CD8-positive, alpha-beta memory T cell (primary cell): ENCODE measurements around the gene HERC2. TPM values are rescaled to one million over a fixed set of nuclear protein-coding genes. Genes with fewer than 3 reads are reported as not detected.

Experiments used
- CTCF ChIA-PET: fragments of 350-600 bp; sonication (Branson Sonifier 250); formaldehyde crosslinking; loops from one replicate; lab custom pipeline; 2021; ENCODE audit warnings: antibody characterized with exemption; lab: Charles Lee
- POLR2A ChIA-PET: fragments of 350-600 bp; sonication (Branson Sonifier 250); formaldehyde crosslinking; loops from one replicate; lab custom pipeline; 2021; ENCODE audit warnings: antibody characterized with exemption; lab: Charles Lee
- DNase-seq, 5 donors: peaks; one replicate each; pipeline versions ENCODE4 v3.0.0 to v3.0.0-alpha.2; 2020 to 2022; ENCODE audit warnings: mixed read lengths in 1 of 5
- H3K27ac ChIP-seq: one replicate; pipeline ENCODE4 v1.7.0; 2013; ENCODE audit warnings: low read depth, mild to moderate bottlenecking, low read length, moderate library complexity
- H3K27me3 ChIP-seq: 2 replicates; pipeline ENCODE4 v1.7.0; 2013; ENCODE audit warnings: low read length, mild to moderate bottlenecking; ENCODE audit not compliant: insufficient read depth, poor library complexity, severe bottlenecking
- H3K36me3 ChIP-seq: 2 replicates; pipeline ENCODE4 v1.7.0; 2013; ENCODE audit warnings: mild to moderate bottlenecking, low read length, moderate library complexity; ENCODE audit not compliant: insufficient read depth
- H3K4me1 ChIP-seq: 2 replicates; pipeline ENCODE4 v1.7.0; 2013; ENCODE audit warnings: mild to moderate bottlenecking, low read length, moderate library complexity; ENCODE audit not compliant: insufficient read depth
- H3K4me3 ChIP-seq: 2 replicates; pipeline ENCODE4 v1.7.0; 2013; ENCODE audit warnings: mild to moderate bottlenecking, low read length
- H3K9me3 ChIP-seq: 2 replicates; pipeline ENCODE4 v1.7.0; 2013; ENCODE audit warnings: mild to moderate bottlenecking, low read length
- H3K27ac Mint-ChIP-seq, 8 donors: one replicate each; pipeline ENCODE4 v1.8.0; 2020 to 2021; ENCODE audit warnings: mixed read lengths in 8 of 8, mild to moderate bottlenecking in 6 of 8, inconsistent platforms in 3 of 8, moderate library complexity in 3 of 8
- H3K27me3 Mint-ChIP-seq, 2 donors: one replicate each; pipeline ENCODE4 v1.8.0; 2020 to 2021; ENCODE audit warnings: mixed read lengths in 2 of 2, mild to moderate bottlenecking in 1 of 2, moderate library complexity in 1 of 2
- H3K36me3 Mint-ChIP-seq, 3 donors: one replicate each; pipeline ENCODE4 v1.8.0; 2020 to 2021; ENCODE audit warnings: mixed read lengths in 3 of 3, inconsistent platforms in 1 of 3, mild to moderate bottlenecking in 1 of 3
- H3K4me1 Mint-ChIP-seq, 3 donors: one replicate each; pipeline ENCODE4 v1.8.0; 2020 to 2021; ENCODE audit warnings: mixed read lengths in 3 of 3, inconsistent platforms in 1 of 3, mild to moderate bottlenecking in 1 of 3
- H3K4me3 Mint-ChIP-seq, 7 donors: one replicate each; pipeline ENCODE4 v1.8.0; 2020 to 2021; ENCODE audit warnings: mixed read lengths in 7 of 7, mild to moderate bottlenecking in 6 of 7, moderate library complexity in 4 of 7, inconsistent platforms in 2 of 7
- H3K9me3 Mint-ChIP-seq, 5 donors: one replicate each; pipeline ENCODE4 v1.8.0; 2020 to 2022; ENCODE audit warnings: mixed read lengths in 5 of 5, mild to moderate bottlenecking in 3 of 5, moderate library complexity in 2 of 5, inconsistent platforms in 1 of 5
- polyA plus RNA-seq: library from polyadenylated mRNA; unstranded; fragments of 300-500 nt; fragmentation: Illumina TruSeq; gene quantifications from one replicate; pipeline ENCODE4 v1.2.3, GENCODE V29; 2021
- total RNA-seq, 2 experiments: library from RNA; stranded (reverse); gene quantifications; one replicate each; pipeline ENCODE4 v1.2.3, GENCODE V29; 2021

The HERC2 gene
- total and polyA plus RNA-seq, 3 experiments from 2014 or later: 10.1 to 37.3 (median 31.0) TPM

GRCh38 chr15:28097656-28098359 is 224.2 kb downstream of the HERC2 start:
- ChIA-PET CTCF (interaction anchor here (1.4 kb wide), 1 partner anchor 25 kb away, joined by 3 read pairs; no protein-coding TSS in a partner anchor), POLR2A (interaction anchor here (0.5 kb wide), 1 partner anchor 17 kb away, joined by 3 read pairs; no protein-coding TSS in a partner anchor)
- Mint-ChIP-seq H3K4me1 (peaks cover 33 to 50% (median 36%) of the 10 kb centered on the region in 3 donors), H3K4me3 (peak overlapping the region; percentile 35 to 80 (median 75)), H3K36me3 (peaks cover 0 to 3% (median 0%) of the 10 kb centered on the region in 3 donors), H3K9me3 (peaks cover 0 to 4% (median 2%) of the 10 kb centered on the region in 5 donors), H3K27ac (peak overlapping the region in 1 of 8 donors; percentile 23), H3K27me3 (peaks cover 52 to 60% of the 10 kb centered on the region in 2 donors)
- no peak overlapping the region for H3K27ac ChIP-seq
- H3K4me3 ChIP-seq: no peak overlapping the region
- no peaks in the 10 kb centered on the region for H3K9me3 ChIP-seq
- H3K27me3 ChIP-seq: peaks cover 50% of the 10 kb centered on the region
- peaks cover 32% of the 10 kb centered on the region for H3K4me1 ChIP-seq
- H3K36me3 ChIP-seq: no peaks in the 10 kb centered on the region
- no peak for DNase-seq

GRCh38 chr15:28096670-28097431 is 225.1 kb downstream of the HERC2 start:
- H3K4me1 Mint-ChIP-seq: peaks cover 36 to 52% (median 36%) of the 10 kb centered on the region in 3 donors
- ChIA-PET POLR2A (interaction anchor here (0.5 kb wide), 1 partner anchor 18 kb away, joined by 3 read pairs; no protein-coding TSS in a partner anchor), CTCF (interaction anchor here (1.4 kb wide), 1 partner anchor 26 kb away, joined by 3 read pairs; no protein-coding TSS in a partner anchor)
- peak overlapping the region; percentile 44 for H3K4me3 ChIP-seq
- H3K9me3 Mint-ChIP-seq: peaks cover 0 to 9% (median 5%) of the 10 kb centered on the region in 5 donors
- peak overlapping the region; percentile 83 to 94 (median 88) for H3K4me3 Mint-ChIP-seq
- no peak overlapping the region for H3K27ac ChIP-seq
- no peak for DNase-seq
- peaks cover 0 to 3% (median 0%) of the 10 kb centered on the region in 3 donors for H3K36me3 Mint-ChIP-seq
- H3K9me3 ChIP-seq: no peaks in the 10 kb centered on the region
- no peak overlapping the region for H3K27ac Mint-ChIP-seq
- no peaks in the 10 kb centered on the region for H3K36me3 ChIP-seq
- H3K27me3 ChIP-seq: peaks cover 56% of the 10 kb centered on the region
- peaks cover 32% of the 10 kb centered on the region for H3K4me1 ChIP-seq
- peaks cover 61 to 68% of the 10 kb centered on the region in 2 donors for H3K27me3 Mint-ChIP-seq

DNA sequence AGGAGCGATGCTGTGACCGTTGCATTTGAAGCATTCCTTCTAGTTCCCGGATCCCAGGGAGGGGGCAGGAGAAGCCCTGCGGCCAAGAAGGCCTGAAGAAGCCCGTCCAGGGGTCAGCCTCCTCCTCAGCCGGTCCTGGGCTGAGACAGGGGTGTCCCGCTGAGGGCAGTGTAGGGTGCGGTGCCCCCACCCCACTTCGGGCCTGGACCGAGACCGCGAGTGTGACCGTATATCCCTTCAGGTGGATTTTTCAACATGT is 225.6 kb downstream of the HERC2 start:
- H3K4me3 Mint-ChIP-seq: peak overlapping the region; percentile 83 to 94 (median 88)
- no peaks in the 10 kb centered on the region for H3K36me3 ChIP-seq
- peaks cover 56% of the 10 kb centered on the region for H3K27me3 ChIP-seq
- peaks cover 2 to 12% (median 9%) of the 10 kb centered on the region in 5 donors for H3K9me3 Mint-ChIP-seq
- H3K27ac Mint-ChIP-seq: peak overlapping the region in 5 of 8 donors; percentile 21 to 90 (median 64)
- DNase-seq: no peak
- ChIA-PET POLR2A (no interaction called here), CTCF (no interaction called here)
- peaks cover 32% of the 10 kb centered on the region for H3K4me1 ChIP-seq
- peaks cover 36 to 52% (median 36%) of the 10 kb centered on the region in 3 donors for H3K4me1 Mint-ChIP-seq
- no peak overlapping the region for H3K27ac ChIP-seq
- peak overlapping the region; percentile 44 for H3K4me3 ChIP-seq
- H3K9me3 ChIP-seq: no peaks in the 10 kb centered on the region
- peaks cover 0 to 3% (median under 1%) of the 10 kb centered on the region in 3 donors for H3K36me3 Mint-ChIP-seq
- H3K27me3 Mint-ChIP-seq: peaks cover 63 to 69% of the 10 kb centered on the region in 2 donors

DNA sequence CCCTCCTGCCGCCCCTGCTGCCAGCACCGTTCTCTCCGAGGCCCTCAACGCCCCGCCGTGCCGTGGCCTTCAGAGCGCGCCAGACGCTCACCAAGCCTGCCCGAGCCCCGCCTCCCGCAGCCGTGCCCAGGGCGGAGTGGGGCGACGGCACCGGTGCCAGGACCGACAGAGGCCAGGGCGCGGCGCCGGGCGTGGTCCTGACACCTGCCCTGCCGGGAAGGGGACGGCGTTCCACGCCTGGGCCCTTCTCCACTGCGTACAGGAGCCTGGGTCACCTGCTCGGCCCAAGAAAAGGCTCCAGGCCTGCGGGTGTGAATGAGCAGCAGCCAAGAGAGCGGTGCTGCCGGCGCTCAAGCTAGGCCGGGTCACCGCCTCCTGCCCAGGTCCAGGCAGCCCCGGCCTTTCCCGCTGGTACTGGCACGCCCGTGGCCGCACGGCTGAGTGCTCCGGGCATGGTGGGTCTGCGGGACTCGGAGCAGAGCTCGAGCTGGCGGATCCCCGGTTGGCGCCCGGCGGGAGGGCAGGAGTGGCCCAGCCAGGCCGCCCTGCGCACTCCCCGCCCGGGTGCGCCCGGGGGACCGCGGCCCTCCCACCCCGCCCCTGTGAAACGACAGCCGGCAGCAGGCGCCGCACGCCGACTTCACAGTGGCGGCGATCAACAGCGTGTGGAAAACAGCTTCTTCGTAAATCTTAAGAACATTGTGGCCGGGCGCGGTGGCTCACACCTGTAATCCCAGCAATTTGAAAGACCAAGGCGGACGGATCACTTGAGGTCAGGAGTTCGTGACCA is 227.1 kb downstream of the HERC2 start:
- DNase-seq: peak in 3 of 5 donors; percentile 22 to 41 (median 24)
- Mint-ChIP-seq H3K4me1 (peaks cover 31 to 51% (median 31%) of the 10 kb centered on the region in 3 donors), H3K36me3 (peaks cover 0 to 5% (median 4%) of the 10 kb centered on the region in 3 donors), H3K27ac (peak overlapping the region in 3 of 8 donors; percentile 44 to 89 (median 80)), H3K27me3 (peaks cover 70 to 76% of the 10 kb centered on the region in 2 donors), H3K9me3 (peaks cover 14 to 25% (median 21%) of the 10 kb centered on the region in 5 donors), H3K4me3 (peak overlapping the region; percentile 83 to 94 (median 88))
- peaks cover 32% of the 10 kb centered on the region for H3K4me1 ChIP-seq
- ChIA-PET CTCF (interaction anchor here (0.7 kb wide), 1 partner anchor 13 kb away, joined by 4 read pairs; no protein-coding TSS in a partner anchor), POLR2A (no interaction called here)
- no peak overlapping the region for H3K27ac ChIP-seq
- H3K9me3 ChIP-seq: no peaks in the 10 kb centered on the region
- H3K36me3 ChIP-seq: no peaks in the 10 kb centered on the region
- H3K4me3 ChIP-seq: no peak overlapping the region
- peaks cover 56% of the 10 kb centered on the region for H3K27me3 ChIP-seq

DNA sequence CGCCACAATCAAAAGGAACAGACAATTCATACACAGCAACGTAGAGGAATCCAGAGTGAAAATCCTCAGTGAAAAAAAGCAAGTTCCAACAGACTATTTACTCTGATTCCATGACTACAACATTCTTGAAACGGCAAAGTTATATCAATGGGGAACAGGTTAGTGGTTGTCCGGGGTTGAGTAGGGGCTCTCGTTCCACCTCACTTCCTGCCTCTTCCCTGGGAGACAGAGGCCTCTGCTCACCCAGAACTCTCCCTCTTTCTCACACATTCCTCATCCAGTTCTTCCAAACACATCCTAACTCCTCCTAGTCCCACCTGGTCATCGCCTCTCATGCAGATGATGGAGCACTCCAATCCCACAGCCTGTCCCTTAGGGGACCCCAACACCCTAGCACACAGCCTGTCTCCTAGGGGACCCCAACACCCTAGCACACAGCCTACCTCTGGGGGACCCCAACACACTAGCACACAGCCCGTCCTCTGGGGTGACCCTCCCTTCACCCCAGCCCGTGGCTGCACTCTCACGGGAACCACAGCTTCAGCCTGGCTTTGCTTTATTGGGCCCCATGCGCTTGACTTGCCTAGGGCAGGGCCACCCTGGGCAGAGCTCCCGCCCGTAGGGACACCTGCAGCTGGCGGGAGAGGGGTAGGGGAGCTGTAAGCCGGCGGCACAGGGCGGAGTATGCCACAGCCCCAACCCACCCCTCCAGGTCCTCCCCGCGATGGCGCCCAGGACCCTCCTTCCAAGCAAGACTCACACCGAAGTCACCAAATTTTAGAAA is 228.0 kb downstream of the HERC2 start:
- H3K27ac ChIP-seq: no peak overlapping the region
- DNase-seq: no peak
- H3K4me1 ChIP-seq: peaks cover 31% of the 10 kb centered on the region
- peaks cover 18 to 33% (median 23%) of the 10 kb centered on the region in 5 donors for H3K9me3 Mint-ChIP-seq
- no peaks in the 10 kb centered on the region for H3K36me3 ChIP-seq
- H3K4me3 Mint-ChIP-seq: peak overlapping the region in 6 of 7 donors; percentile 5 to 64 (median 36)
- H3K4me1 Mint-ChIP-seq: peaks cover 26 to 44% (median 27%) of the 10 kb centered on the region in 3 donors
- peaks cover 71 to 79% of the 10 kb centered on the region in 2 donors for H3K27me3 Mint-ChIP-seq
- POLR2A ChIA-PET: no interaction called here
- no peak overlapping the region for H3K4me3 ChIP-seq
- H3K9me3 ChIP-seq: no peaks in the 10 kb centered on the region
- peak overlapping the region in 2 of 8 donors; percentile 29 to 51 for H3K27ac Mint-ChIP-seq
- H3K27me3 ChIP-seq: peaks cover 50% of the 10 kb centered on the region
- peaks cover 0 to 4% (median 3%) of the 10 kb centered on the region in 3 donors for H3K36me3 Mint-ChIP-seq
- CTCF ChIA-PET: interaction anchor here (1.7 kb wide), 1 partner anchor 32 kb away, joined by 3 read pairs; no protein-coding TSS in a partner anchor

DNA sequence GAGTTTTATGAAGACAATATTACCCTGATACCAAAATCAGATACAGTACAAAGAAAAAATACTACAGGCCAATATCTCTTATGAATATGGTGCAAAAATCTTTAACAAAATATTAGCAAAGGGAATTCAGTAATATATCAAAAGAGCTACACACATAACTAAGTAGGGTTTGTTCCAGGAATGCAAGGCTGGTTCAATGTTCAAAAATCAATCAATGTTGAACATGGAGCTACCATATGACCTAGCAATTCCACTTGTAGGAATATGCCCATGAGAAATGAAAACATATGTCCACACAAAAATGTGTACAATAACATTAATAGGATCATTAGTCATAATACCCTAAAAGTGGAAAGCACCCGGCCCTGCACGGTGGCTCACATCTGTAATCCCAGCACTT is 230.7 kb downstream of the HERC2 start:
- peaks cover 22 to 44% (median 31%) of the 10 kb centered on the region in 5 donors for H3K9me3 Mint-ChIP-seq
- H3K27me3 Mint-ChIP-seq: peaks cover 62 to 79% of the 10 kb centered on the region in 2 donors
- POLR2A ChIA-PET: no interaction called here
- DNase-seq: no peak
- H3K4me1 ChIP-seq: peaks cover 18% of the 10 kb centered on the region
- H3K36me3 Mint-ChIP-seq: peaks cover 0 to 8% (median 3%) of the 10 kb centered on the region in 3 donors
- peaks cover 11 to 26% (median 15%) of the 10 kb centered on the region in 3 donors for H3K4me1 Mint-ChIP-seq
- CTCF ChIA-PET: interaction anchor here (1.6 kb wide), 1 partner anchor 33 kb away, joined by 3 read pairs; no protein-coding TSS in a partner anchor
- H3K27ac ChIP-seq: no peak overlapping the region
- no peaks in the 10 kb centered on the region for H3K9me3 ChIP-seq
- H3K27ac Mint-ChIP-seq: no peak overlapping the region
- peaks cover 26% of the 10 kb centered on the region for H3K27me3 ChIP-seq
- no peaks in the 10 kb centered on the region for H3K36me3 ChIP-seq
- H3K4me3 Mint-ChIP-seq: no peak overlapping the region
- H3K4me3 ChIP-seq: no peak overlapping the region
